Measurements from ENCODE around the gene CIDEB. TPM values are rescaled to one million over a fixed set of nuclear protein-coding genes. Genes with fewer than 3 reads are reported as not detected.

CIDEB gene
- total and polyA plus RNA-seq, 2 of the 13 experiments (the other 11 are each of a cell fraction or from before 2014, with no cell fraction given) = 35.8 to 110 TPM

- TF ChIP-seq ZNF687 (CRISPR knock-in tag; IDR thresholded peaks at IDR 0.05) (peak; percentile 89), RAD51 (IDR thresholded peaks at IDR 0.05; ENCODE audit: borderline replicate concordance) (no peak), ZNF570 (CRISPR knock-in tag; IDR thresholded peaks at IDR 0.05; ENCODE audit: borderline replicate concordance) (no peak), RFXANK (CRISPR knock-in tag; IDR thresholded peaks at IDR 0.05) (no peak), ZNF746 (CRISPR knock-in tag; IDR thresholded peaks at IDR 0.05) (no peak), SMC3 (IDR thresholded peaks at IDR 0.05; ENCODE audit: low read length) (no peak), NR2F1 (CRISPR knock-in tag; IDR thresholded peaks at IDR 0.05) (0 out of 4 replicates have a peak, but pooled peaks of 1 of the 2 experiments have one; percentile 9), MAX (IDR thresholded peaks at IDR 0.05) (no peak), ZNF747 (CRISPR knock-in tag; IDR thresholded peaks at IDR 0.05; ENCODE audit: borderline replicate concordance) (peak; percentile 80; the same call in 1 of the 2 replicates), CBX5 (CRISPR knock-in tag; IDR thresholded peaks at IDR 0.05; ENCODE audit: borderline replicate concordance) (no peak), AKAP8 (CRISPR knock-in tag; IDR thresholded peaks at IDR 0.05) (peak; percentile 55; the same call in 1 of the 2 replicates), SUZ12 (IDR thresholded peaks at IDR 0.05; ENCODE audit: low read depth, low read length) (0 out of 2 replicates have a peak, but pooled peaks have one; percentile 20), MXD3 (CRISPR knock-in tag; IDR thresholded peaks at IDR 0.05) (peak; percentile 16; the same call in 1 of the 2 replicates), KLF12 (CRISPR knock-in tag; IDR thresholded peaks at IDR 0.05; ENCODE audit: borderline replicate concordance) (peak; percentile 17; the same call in 1 of the 2 replicates), FLYWCH1 (CRISPR knock-in tag; IDR thresholded peaks at IDR 0.05) (0 out of 2 replicates have a peak, but pooled peaks have one; percentile 13), AGO1 (IDR thresholded peaks at IDR 0.05; ENCODE audit: low read depth, low read length, poor library complexity, severe bottlenecking) (no peak), CC2D1A (CRISPR knock-in tag; IDR thresholded peaks at IDR 0.05) (0 out of 2 replicates have a peak, but pooled peaks have one; percentile 57)
- TF ChIP-seq, protein P1, sequence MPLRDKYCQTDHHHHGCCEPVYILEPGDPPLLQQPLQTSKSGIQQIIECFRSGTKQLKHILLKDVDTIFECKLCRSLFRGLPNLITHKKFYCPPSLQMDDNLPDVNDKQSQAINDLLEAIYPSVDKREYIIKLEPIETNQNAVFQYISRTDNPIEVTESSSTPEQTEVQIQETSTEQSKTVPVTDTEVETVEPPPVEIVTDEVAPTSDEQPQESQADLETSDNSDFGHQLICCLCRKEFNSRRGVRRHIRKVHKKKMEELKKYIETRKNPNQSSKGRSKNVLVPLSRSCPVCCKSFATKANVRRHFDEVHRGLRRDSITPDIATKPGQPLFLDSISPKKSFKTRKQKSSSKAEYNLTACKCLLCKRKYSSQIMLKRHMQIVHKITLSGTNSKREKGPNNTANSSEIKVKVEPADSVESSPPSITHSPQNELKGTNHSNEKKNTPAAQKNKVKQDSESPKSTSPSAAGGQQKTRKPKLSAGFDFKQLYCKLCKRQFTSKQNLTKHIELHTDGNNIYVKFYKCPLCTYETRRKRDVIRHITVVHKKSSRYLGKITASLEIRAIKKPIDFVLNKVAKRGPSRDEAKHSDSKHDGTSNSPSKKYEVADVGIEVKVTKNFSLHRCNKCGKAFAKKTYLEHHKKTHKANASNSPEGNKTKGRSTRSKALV (CRISPR knock-in tag; IDR thresholded peaks at IDR 0.05) = 0 out of 2 replicates have a peak, but pooled peaks have one; percentile 12
- TF ChIP-seq, protein P2, sequence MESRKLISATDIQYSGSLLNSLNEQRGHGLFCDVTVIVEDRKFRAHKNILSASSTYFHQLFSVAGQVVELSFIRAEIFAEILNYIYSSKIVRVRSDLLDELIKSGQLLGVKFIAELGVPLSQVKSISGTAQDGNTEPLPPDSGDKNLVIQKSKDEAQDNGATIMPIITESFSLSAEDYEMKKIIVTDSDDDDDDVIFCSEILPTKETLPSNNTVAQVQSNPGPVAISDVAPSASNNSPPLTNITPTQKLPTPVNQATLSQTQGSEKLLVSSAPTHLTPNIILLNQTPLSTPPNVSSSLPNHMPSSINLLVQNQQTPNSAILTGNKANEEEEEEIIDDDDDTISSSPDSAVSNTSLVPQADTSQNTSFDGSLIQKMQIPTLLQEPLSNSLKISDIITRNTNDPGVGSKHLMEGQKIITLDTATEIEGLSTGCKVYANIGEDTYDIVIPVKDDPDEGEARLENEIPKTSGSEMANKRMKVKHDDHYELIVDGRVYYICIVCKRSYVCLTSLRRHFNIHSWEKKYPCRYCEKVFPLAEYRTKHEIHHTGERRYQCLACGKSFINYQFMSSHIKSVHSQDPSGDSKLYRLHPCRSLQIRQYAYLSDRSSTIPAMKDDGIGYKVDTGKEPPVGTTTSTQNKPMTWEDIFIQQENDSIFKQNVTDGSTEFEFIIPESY (CRISPR knock-in tag; IDR thresholded peaks at IDR 0.05) = peak; percentile 84
- TF ChIP-seq, protein P3, sequence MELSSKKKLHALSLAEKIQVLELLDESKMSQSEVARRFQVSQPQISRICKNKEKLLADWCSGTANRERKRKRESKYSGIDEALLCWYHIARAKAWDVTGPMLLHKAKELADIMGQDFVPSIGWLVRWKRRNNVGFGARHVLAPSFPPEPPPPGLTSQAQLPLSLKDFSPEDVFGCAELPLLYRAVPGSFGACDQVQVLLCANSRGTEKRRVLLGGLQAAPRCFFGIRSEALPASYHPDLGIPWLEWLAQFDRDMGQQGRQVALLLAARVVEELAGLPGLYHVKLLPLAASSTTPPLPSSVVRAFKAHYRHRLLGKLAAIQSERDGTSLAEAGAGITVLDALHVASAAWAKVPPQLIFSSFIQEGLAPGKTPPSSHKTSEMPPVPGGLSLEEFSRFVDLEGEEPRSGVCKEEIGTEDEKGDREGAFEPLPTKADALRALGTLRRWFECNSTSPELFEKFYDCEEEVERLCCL (CRISPR knock-in tag; IDR thresholded peaks at IDR 0.05; ENCODE audit: borderline replicate concordance) = no peak
Measured at GRCh38 chr14:24307156-24307574, 612 bp downstream of the CIDEB start (continued).

All from HepG2 (cell line).